Stimulated activated CD8-positive, alpha-beta memory T cell treated with anti-CD3 and anti-CD28 coated beads, Interleukin-2, amount 100 ng/mL, for 48 hours (primary cell): Measurements from ENCODE around the gene UST.

ENCODE experiments used
- DNase-seq, 2 donors: peaks; one replicate each; pipeline ENCODE4 v3.0.0-alpha.2; 2020; ENCODE audit warnings: low read depth in 2 of 2

The UST gene

GRCh38 chr6:149118737-149119653 lies 372.2 kb downstream of the UST start:
- no peak for DNase-seq

GRCh38 chr6:149122850-149123821 lies 376.3 kb downstream of the UST start:
- no peak for DNase-seq

GRCh38 chr6:149125309-149125708 lies 378.5 kb downstream of the UST start:
- no peak for DNase-seq
